ENCODE results near the gene SH3RF1. TPM values are rescaled to one million over a fixed set of nuclear protein-coding genes. Genes with fewer than 3 reads are reported as not detected.

The SH3RF1 gene
- total and polyA plus RNA-seq, 2 of the 13 experiments (the other 11 are each of a cell fraction or from before 2014, with no cell fraction given), result 3.1 to 3.2 TPM

GRCh38 chr4:169105620-169106019 lies 165.1 kb downstream of the SH3RF1 start (continued):
- no peak for TF ChIP-seq ZNF576 (CRISPR knock-in tag; IDR thresholded peaks at IDR 0.05)
- TF ChIP-seq E2F1 (CRISPR knock-in tag; IDR thresholded peaks at IDR 0.05), result no peak
- TF ChIP-seq ZNF501 (CRISPR knock-in tag; IDR thresholded peaks at IDR 0.05), result no peak
- no peak for TF ChIP-seq GATAD2A (CRISPR knock-in tag; IDR thresholded peaks at IDR 0.05)
- no peak for TF ChIP-seq RFX1 (IDR thresholded peaks at IDR 0.05)
- no peak for TF ChIP-seq ZNF790 (CRISPR knock-in tag; IDR thresholded peaks at IDR 0.05; ENCODE audit: borderline replicate concordance)
- no peak for TF ChIP-seq SOX13 (IDR thresholded peaks at IDR 0.05)
- TF ChIP-seq SOX13 (CRISPR knock-in tag; conservative IDR thresholded peaks at IDR 0.05 in 1 of 2, IDR thresholded peaks at IDR 0.05 in 1 of 2), result no peak

GRCh38 chr4:169103966-169104412 lies 166.8 kb downstream of the SH3RF1 start:
- peaks cover 6 to 10% of the 10 kb centered on the region in 2 experiments; a peak in 3 of 5 replicates for H3K36me3 ChIP-seq (replicated peaks in 1 of 2; ENCODE audit: control insufficient read depth in 1 of 2, insufficient read depth in 2 of 2, low read length in 2 of 2)
- no peaks in the 10 kb centered on the region for H3K9me3 ChIP-seq (ENCODE audit: low read length)
- ChIA-PET POLR2A (no interaction called here), CTCF (ENCODE audit: low intra/inter-chr PET ratio, low total read pairs) (no interaction called here)
- FAIRE-seq (no peak), ATAC-seq (no peak), DNase-seq (ENCODE audit: low spot score) (no peak)
- in situ Hi-C loops (cut with HindIII; ENCODE audit: extremely low pct_ligation_motif_present, low pct_unique_long_range_greater_than_20kb) (no loop called here), intact Hi-C loops (cut with micrococcal nuclease; ENCODE audit: unreplicated experiment) (no loop called here)
- H3K4me3 ChIP-seq (replicated peaks in 1 of 3; ENCODE audit: insufficient read depth in 1 of 3, low read depth in 2 of 3, low read length in 3 of 3), result no peak overlapping the region
- H4K20me1 ChIP-seq (ENCODE audit: insufficient read depth, low read length), result no peaks in the 10 kb centered on the region
- BruUV-seq (replicated peaks), result no TSS peak
- H3K79me2 ChIP-seq (ENCODE audit: insufficient read depth, low read length), result no peaks in the 10 kb centered on the region
- H2AFZ ChIP-seq (ENCODE audit: low read length), result no peak overlapping the region
- TF ChIP-seq BCL6 (CRISPR knock-in tag; IDR thresholded peaks at IDR 0.05) (peak; percentile 88), ZNF276 (CRISPR knock-in tag; IDR thresholded peaks at IDR 0.05; ENCODE audit: low read depth) (no peak), KMT2A (CRISPR knock-in tag; IDR thresholded peaks at IDR 0.05) (no peak), AKAP8 (CRISPR knock-in tag; IDR thresholded peaks at IDR 0.05) (no peak), ZNF574 (CRISPR knock-in tag; IDR thresholded peaks at IDR 0.05) (no peak), ZNF580 (CRISPR knock-in tag; IDR thresholded peaks at IDR 0.05; ENCODE audit: borderline replicate concordance, low read depth) (no peak)
- no peaks in the 10 kb centered on the region; a peak in 1 of 5 replicates for H3K27me3 ChIP-seq (ENCODE audit: control insufficient read depth in 1 of 2, insufficient read depth in 2 of 2, low read length in 2 of 2)
- H3K4me2 ChIP-seq (ENCODE audit: low read depth, low read length), result no peak overlapping the region
- peaks cover 26% of the 10 kb centered on the region for H3K4me1 ChIP-seq (ENCODE audit: insufficient read depth, low read length)
- no peak overlapping the region for H3K9ac ChIP-seq (ENCODE audit: insufficient read depth, low read depth, low read length)
- WGBS (ENCODE audit: low lambda C conversion rate), result 90% methylated on average over 3 of the region's 3 CpGs
- no peak overlapping the region for H3K27ac ChIP-seq (ENCODE audit: extremely low read length, insufficient read depth, low read length)

All from HepG2 (cell line).